HepG2 (cell line): ENCODE data around the gene TRIM28. TPM values are rescaled to one million over a fixed set of nuclear protein-coding genes. Genes with fewer than 3 reads are reported as not detected.

ENCODE experiments used
- ATAC-seq: fragments of 200-7000 bp; cut with Tn5 transposase; 3 replicates; pipeline ENCODE4 v1.9.1; 2020; ENCODE audit warnings: mild to moderate bottlenecking, moderate library complexity
- BruUV-seq: library from RNA; stranded (reverse); fragments of 400-500 nt; replicated peaks from 2 replicates; lab custom pipeline; 2021; lab: Mats Ljungman, UMichigan
- CTCF ChIA-PET: fragments of 300-600 bp; formaldehyde crosslinking; extraction: SDS; loops from one replicate; lab custom pipeline; 2021; ENCODE audit warnings: low total read pairs, inconsistent platforms, low intra/inter-chr PET ratio; lab: Yijun Ruan, JAX
- POLR2A ChIA-PET: fragments of 350-600 bp; sonication (Branson Sonifier 250); formaldehyde crosslinking; loops from one replicate; lab custom pipeline; 2020; ENCODE audit warnings: antibody characterized with exemption, inconsistent platforms; lab: Yijun Ruan, JAX
- DNase-seq: peaks from one replicate; pipeline ENCODE4 v3.0.0-alpha.2; 2015; ENCODE audit warnings: low spot score
- FAIRE-seq: peaks from 3 replicates; lab custom pipeline; 2011; peaks lifted over from hg19 to GRCh38; lab: Jason Lieb, UNC
- H2AFZ ChIP-seq: one replicate; pipeline ENCODE4 v1.6.1; 2011; ENCODE audit warnings: low read length, inconsistent platforms
- H3K27ac ChIP-seq: fragments of 300-600 bp; 3 replicates; pipeline ENCODE4 v1.8.0; 2011; ENCODE audit warnings: mixed run types, mild to moderate bottlenecking, mixed read lengths, low read length, inconsistent platforms; ENCODE audit not compliant: insufficient read depth; ENCODE audit errors: extremely low read length
- H3K27me3 ChIP-seq, 2 experiments: fragments of 200-600 bp in 1 of 2; 2 replicates in 1 of 2; 3 replicates in 1 of 2; pipeline versions ENCODE4 v1.6.0 to v1.8.0; 2011; ENCODE audit warnings: low read length in 2 of 2, mild to moderate bottlenecking in 2 of 2, moderate library complexity in 2 of 2, inconsistent platforms in 1 of 2; ENCODE audit not compliant: insufficient read depth in 2 of 2, control insufficient read depth in 1 of 2
- H3K36me3 ChIP-seq, 2 experiments: fragments of 200-600 bp in 1 of 2; replicated peaks in 1 of 2; 2 replicates in 1 of 2; 3 replicates in 1 of 2; pipeline versions ENCODE4 v1.5.1 to v1.8.0; 2011; ENCODE audit warnings: low read length in 2 of 2, inconsistent platforms in 1 of 2; ENCODE audit not compliant: insufficient read depth in 2 of 2, control insufficient read depth in 1 of 2
- H3K4me1 ChIP-seq: 2 replicates; pipeline ENCODE4 v1.5.1; 2012; ENCODE audit warnings: low read length, inconsistent platforms; ENCODE audit not compliant: insufficient read depth
- H3K4me2 ChIP-seq: 2 replicates; pipeline ENCODE4 v1.6.0; 2011; ENCODE audit warnings: low read depth, low read length, inconsistent platforms
- H3K4me3 ChIP-seq, 3 experiments: fragments of 200-600 bp in 1 of 3; sonication (generic), shearing (Covaris generic) in 1 of 3; replicated peaks in 1 of 3; 2 replicates each; pipeline ENCODE4 v1.5.1; 2011 to 2016; ENCODE audit warnings: low read length in 3 of 3, inconsistent platforms in 2 of 3, low read depth in 2 of 3, mild to moderate bottlenecking in 2 of 3, control low read depth in 1 of 3, mixed read lengths in 1 of 3; ENCODE audit not compliant: insufficient read depth in 1 of 3
- H3K79me2 ChIP-seq: one replicate; pipeline ENCODE4 v1.6.1; 2011; ENCODE audit warnings: low read length, inconsistent platforms; ENCODE audit not compliant: insufficient read depth
- H3K9ac ChIP-seq: 2 replicates; pipeline ENCODE4 v1.6.0; 2011; ENCODE audit warnings: mild to moderate bottlenecking, low read depth, low read length, inconsistent platforms; ENCODE audit not compliant: insufficient read depth
- H3K9me3 ChIP-seq: 2 replicates; pipeline ENCODE4 v1.5.1; 2012; ENCODE audit warnings: mild to moderate bottlenecking, low read length
- H4K20me1 ChIP-seq: 2 replicates; pipeline ENCODE4 v1.6.0; 2011; ENCODE audit warnings: inconsistent platforms, mild to moderate bottlenecking, low read length, moderate library complexity; ENCODE audit not compliant: insufficient read depth
- ATF3 ChIP-seq: sonication (generic); formaldehyde crosslinking; IDR thresholded peaks from 2 replicates; pipeline ENCODE4 v1.4.0; 2020; ENCODE audit warnings: missing genetic modification reagents
- CTCF ChIP-seq: sonication (generic); formaldehyde crosslinking; IDR thresholded peaks from 2 replicates; pipeline ENCODE4 v1.5.0; 2020; ENCODE audit warnings: mild to moderate bottlenecking, missing genetic modification reagents, moderate library complexity
- FOXM1 ChIP-seq: sonication (generic); formaldehyde crosslinking; IDR thresholded peaks from 2 replicates; pipeline ENCODE4 v1.5.0; 2020; ENCODE audit warnings: missing genetic modification reagents
- RNF219 ChIP-seq: sonication (generic); formaldehyde crosslinking; IDR thresholded peaks from 2 replicates; pipeline ENCODE4 v1.5.0; 2020; ENCODE audit warnings: mild to moderate bottlenecking, missing genetic modification reagents
- STAG1 ChIP-seq: sonication (generic); formaldehyde crosslinking; IDR thresholded peaks from 2 replicates; pipeline ENCODE4 v1.4.0; 2020; ENCODE audit warnings: missing genetic modification reagents
- THYN1 ChIP-seq: sonication (generic); formaldehyde crosslinking; IDR thresholded peaks from 2 replicates; pipeline ENCODE4 v1.8.1; 2023; ENCODE audit warnings: low read depth, mild to moderate bottlenecking, moderate library complexity, missing genetic modification reagents, borderline replicate concordance
- ZFP41 ChIP-seq: sonication (generic); formaldehyde crosslinking; IDR thresholded peaks from 2 replicates; pipeline ENCODE4 v1.4.0; 2020; ENCODE audit warnings: mild to moderate bottlenecking, missing genetic modification reagents, borderline replicate concordance
- ZNF687 ChIP-seq: sonication (generic); formaldehyde crosslinking; IDR thresholded peaks from 2 replicates; pipeline ENCODE4 v1.5.1; 2020; ENCODE audit warnings: mild to moderate bottlenecking, missing genetic modification reagents, moderate library complexity
- ZNF761 ChIP-seq: sonication (generic); formaldehyde crosslinking; conservative IDR thresholded peaks from 2 replicates; pipeline ENCODE4 v1.4.0; 2020; ENCODE audit warnings: mild to moderate bottlenecking, missing genetic modification reagents
- WGBS: methylation state at CpG from one replicate; pipeline ENCODE4 v1.1.6; 2017; ENCODE audit warnings: low lambda C conversion rate; 5-methylcytosine and 5-hydroxymethylcytosine counted together
- in situ Hi-C: cut with HindIII; loops from 2 replicates; pipeline ENCODE4 v1.10.0; 2017; ENCODE audit warnings: low pct_unique_long_range_greater_than_20kb; ENCODE audit not compliant: extremely low pct_ligation_motif_present
- intact Hi-C: fragments of 100-400 bp; cut with micrococcal nuclease; formaldehyde crosslinking; loops from one replicate; pipeline ENCODE4 v1.10.0; 2022; ENCODE audit not compliant: unreplicated experiment
- polyA plus RNA-seq, 8 experiments: library from polyadenylated mRNA; depleted of rRNA in 3 of 8; stranded (reverse) in 7 of 8; unstranded in 1 of 8; fragments of >200 nt; fragmentation: Illumina TruSeq in 4 of 8; extraction: Trizol in 4 of 8; gene quantifications; 2 replicates each; pipeline versions ENCODE4 v1.2.1 to v1.2.3, GENCODE V29; 2011 to 2016; ENCODE audit warnings: low read depth in 4 of 8, missing spikeins in 1 of 8, mixed read lengths in 1 of 8; ENCODE audit not compliant: insufficient read depth in 1 of 8
- total RNA-seq, 5 experiments: library from RNA; depleted of rRNA; stranded (reverse); fragments of >200 nt; fragmentation: Illumina TruSeq; extraction: Trizol; gene quantifications; 2 replicates each; pipeline ENCODE4 v1.2.3, GENCODE V29; 2016; ENCODE audit warnings: low read depth in 1 of 5
- TF ChIP-seq, protein P1 (sequence below): sonication (generic); formaldehyde crosslinking; IDR thresholded peaks from 2 replicates; pipeline ENCODE4 v1.5.0; 2020; ENCODE audit warnings: missing genetic modification reagents

TRIM28 gene
- total and polyA plus RNA-seq, 2 of the 13 experiments (the other 11 are each of a cell fraction or from before 2014, with no cell fraction given) = 361 to 439 TPM

GRCh38 chr19:58579473-58580142 lies 35.7 kb downstream of the TRIM28 start (continued):
- TF ChIP-seq, protein P1, sequence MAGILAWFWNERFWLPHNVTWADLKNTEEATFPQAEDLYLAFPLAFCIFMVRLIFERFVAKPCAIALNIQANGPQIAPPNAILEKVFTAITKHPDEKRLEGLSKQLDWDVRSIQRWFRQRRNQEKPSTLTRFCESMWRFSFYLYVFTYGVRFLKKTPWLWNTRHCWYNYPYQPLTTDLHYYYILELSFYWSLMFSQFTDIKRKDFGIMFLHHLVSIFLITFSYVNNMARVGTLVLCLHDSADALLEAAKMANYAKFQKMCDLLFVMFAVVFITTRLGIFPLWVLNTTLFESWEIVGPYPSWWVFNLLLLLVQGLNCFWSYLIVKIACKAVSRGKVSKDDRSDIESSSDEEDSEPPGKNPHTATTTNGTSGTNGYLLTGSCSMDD (CRISPR knock-in tag) = no peak
- TF ChIP-seq THYN1 = no peak
- TF ChIP-seq ZFP41 (CRISPR knock-in tag) = no peak
- TF ChIP-seq ATF3 (CRISPR knock-in tag) = no peak

GRCh38 chr19:58581227-58582141 lies 37.6 kb downstream of the TRIM28 start:
- ChIA-PET CTCF (no interaction called here), POLR2A (no interaction called here)
- no peaks in the 10 kb centered on the region for H3K27me3 ChIP-seq
- H3K4me3 ChIP-seq = no peak overlapping the region
- H3K79me2 ChIP-seq = no peaks in the 10 kb centered on the region
- H3K9ac ChIP-seq = no peak overlapping the region
- no peaks in the 10 kb centered on the region for H4K20me1 ChIP-seq
- ATAC-seq (peak; percentile 46), FAIRE-seq (no peak), DNase-seq (peak; percentile 16)
- no TSS peak for BruUV-seq
- no peak overlapping the region for H3K27ac ChIP-seq
- H3K9me3 ChIP-seq = no peaks in the 10 kb centered on the region
- peaks cover 5 to 13% of the 10 kb centered on the region in 2 experiments; a peak in 4 of 5 replicates for H3K36me3 ChIP-seq
- no peak overlapping the region for H2AFZ ChIP-seq
- in situ Hi-C loops (no loop called here), intact Hi-C loops (no loop called here)
- WGBS = 98% methylated on average over 48 of the region's 62 CpGs
- H3K4me1 ChIP-seq = no peaks in the 10 kb centered on the region; the same call in 1 of the 2 replicates
- no peak overlapping the region for H3K4me2 ChIP-seq
- no peak for TF ChIP-seq FOXM1 (CRISPR knock-in tag)
- TF ChIP-seq ZNF687 (CRISPR knock-in tag) = peak; percentile 9; the same call in 1 of the 2 replicates
- TF ChIP-seq CTCF (CRISPR knock-in tag) = peak; percentile 67
- TF ChIP-seq STAG1 (CRISPR knock-in tag) = peak; percentile 35
- TF ChIP-seq RNF219 (CRISPR knock-in tag) = no peak
- no peak for TF ChIP-seq ZNF761 (CRISPR knock-in tag)
